H1 (cell line): ENCODE data around the gene RIPOR1. TPM values are rescaled to one million over a fixed set of nuclear protein-coding genes. Genes with fewer than 3 reads are reported as not detected.

Experiments used
- CTCF ChIA-PET: fragments of 300-600 bp; sonication (Branson Sonifier 250); formaldehyde crosslinking; loops from one replicate; lab custom pipeline; 2021; ENCODE audit not compliant: partially characterized antibody; lab: Charles Lee
- POLR2A ChIA-PET: fragments of 300-600 bp; sonication (Branson Sonifier 250); formaldehyde crosslinking; loops from one replicate; lab custom pipeline; 2021; ENCODE audit warnings: inconsistent platforms; ENCODE audit not compliant: partially characterized antibody; lab: Charles Lee
- DNase-seq, 2 experiments: peaks; one replicate each; pipeline versions ENCODE4 v3.0.0 to v3.0.0-alpha.2; 2010 to 2022; ENCODE audit warnings: low spot score in 2 of 2, low read depth in 1 of 2, mixed read lengths in 1 of 2
- FAIRE-seq: peaks from 2 replicates; lab custom pipeline; 2011; peaks lifted over from hg19 to GRCh38; lab: Jason Lieb, UNC
- H2AFZ ChIP-seq: 2 replicates; pipeline ENCODE4 v1.8.1; 2012; ENCODE audit warnings: low read length, inconsistent platforms
- H2AK5ac ChIP-seq: 2 replicates; pipeline ENCODE4 v1.6.1; 2013; ENCODE audit warnings: low read depth, low read length
- H2BK120ac ChIP-seq: replicated peaks from 2 replicates; pipeline ENCODE3; 2013; ENCODE audit warnings: low read depth, low read length, inconsistent platforms
- H2BK12ac ChIP-seq: 2 replicates; pipeline ENCODE4 v1.6.1; 2013; ENCODE audit warnings: low read depth, low read length
- H2BK15ac ChIP-seq: 2 replicates; pipeline ENCODE4 v1.6.1; 2013; ENCODE audit warnings: low read length
- H2BK20ac ChIP-seq: 2 replicates; pipeline ENCODE4 v1.6.1; 2013; ENCODE audit warnings: low read length
- H2BK5ac ChIP-seq: 2 replicates; pipeline ENCODE4 v1.6.1; 2013; ENCODE audit warnings: low read depth, low read length
- H3K14ac ChIP-seq: 2 replicates; pipeline ENCODE4 v1.6.1; 2013; ENCODE audit warnings: inconsistent platforms; ENCODE audit not compliant: insufficient read length
- H3K18ac ChIP-seq: 2 replicates; pipeline ENCODE4 v1.6.1; 2013; ENCODE audit warnings: low read length; ENCODE audit errors: extremely low read depth
- H3K23ac ChIP-seq: 2 replicates; pipeline ENCODE4 v1.6.1; 2013; ENCODE audit warnings: inconsistent platforms; ENCODE audit not compliant: insufficient read length
- H3K23me2 ChIP-seq: 2 replicates; pipeline ENCODE4 v1.6.1; 2013; ENCODE audit warnings: low read depth, low read length
- H3K27ac ChIP-seq: 2 replicates; pipeline ENCODE4 v1.6.1; 2011; ENCODE audit warnings: low read depth, low read length, inconsistent platforms
- H3K27me3 ChIP-seq, 4 experiments: replicated peaks in 1 of 4; 1 replicate in 1 of 4; 2 replicates in 3 of 4; pipeline versions ENCODE4 v1.6.1 to v1.8.1; 2011 to 2013; ENCODE audit warnings: low read length in 3 of 4, mild to moderate bottlenecking in 3 of 4, inconsistent platforms in 2 of 4, mixed read lengths in 2 of 4, moderate library complexity in 1 of 4; ENCODE audit not compliant: control insufficient read depth in 3 of 4, insufficient read depth in 3 of 4; ENCODE audit errors: extremely low read depth in 1 of 4
- H3K36me3 ChIP-seq, 4 experiments: 2 replicates each; pipeline versions ENCODE4 v1.6.1 to v1.8.1; 2011 to 2013; ENCODE audit warnings: mild to moderate bottlenecking in 4 of 4, low read length in 3 of 4, moderate library complexity in 2 of 4, control low read depth in 1 of 4, inconsistent platforms in 1 of 4; ENCODE audit not compliant: insufficient read depth in 4 of 4, control insufficient read depth in 2 of 4
- H3K4ac ChIP-seq: replicated peaks from 2 replicates; pipeline ENCODE3; 2013; ENCODE audit warnings: low read length, low read depth, mixed read lengths, inconsistent platforms; ENCODE audit not compliant: insufficient read length
- H3K4me1 ChIP-seq, 4 experiments: replicated peaks in 1 of 4; 1 replicate in 1 of 4; 2 replicates in 3 of 4; pipeline versions ENCODE4 v1.6.1 to v1.8.1; 2011 to 2013; ENCODE audit warnings: low read length in 3 of 4, inconsistent platforms in 2 of 4, mixed read lengths in 1 of 4; ENCODE audit not compliant: insufficient read depth in 4 of 4, control insufficient read depth in 3 of 4
- H3K4me2 ChIP-seq, 2 experiments: 2 replicates each; pipeline versions ENCODE4 v1.6.1 to v1.8.1; 2011 to 2013; ENCODE audit warnings: low read depth in 2 of 2, low read length in 2 of 2, control low read depth in 1 of 2, inconsistent platforms in 1 of 2, mild to moderate bottlenecking in 1 of 2; ENCODE audit not compliant: insufficient read depth in 1 of 2
- H3K4me3 ChIP-seq, 4 experiments: fragments of 200-600, 300-600 bp in 1 of 4; sonication (generic), shearing (Covaris generic), sonication (Bioruptor Twin) in 1 of 4; 2 replicates each; pipeline versions ENCODE4 v1.5.1 to v1.8.1; 2011 to 2016; ENCODE audit warnings: low read length in 4 of 4, low read depth in 3 of 4, control low read depth in 2 of 4, inconsistent platforms in 2 of 4, mild to moderate bottlenecking in 2 of 4, mixed read lengths in 1 of 4, moderate library complexity in 1 of 4; ENCODE audit not compliant: insufficient read depth in 2 of 4; ENCODE audit errors: extremely low read depth in 1 of 4
- H3K56ac ChIP-seq: replicated peaks from 2 replicates; pipeline ENCODE3; 2013; ENCODE audit warnings: low read depth, mild to moderate bottlenecking, mixed read lengths, low read length, inconsistent platforms; ENCODE audit not compliant: insufficient read length
- H3K79me1 ChIP-seq: 2 replicates; pipeline ENCODE4 v1.6.1; 2013; ENCODE audit warnings: low read depth, low read length, control low read depth
- H3K79me2 ChIP-seq, 2 experiments: 2 replicates each; pipeline versions ENCODE4 v1.6.1 to v1.8.1; 2012 to 2013; ENCODE audit warnings: low read length in 2 of 2, mild to moderate bottlenecking in 2 of 2, inconsistent platforms in 1 of 2; ENCODE audit not compliant: insufficient read depth in 2 of 2, control insufficient read depth in 1 of 2
- H3K9ac ChIP-seq, 4 experiments: replicated peaks in 1 of 4; 1 replicate in 1 of 4; 2 replicates in 3 of 4; pipeline versions ENCODE4 v1.6.1 to v1.8.1; 2011 to 2013; ENCODE audit warnings: low read depth in 3 of 4, low read length in 3 of 4, control low read depth in 2 of 4, mild to moderate bottlenecking in 2 of 4, moderate library complexity in 2 of 4, inconsistent platforms in 1 of 4; ENCODE audit errors: extremely low read depth in 1 of 4
- H3K9me3 ChIP-seq, 2 experiments: 2 replicates each; pipeline versions ENCODE4 v1.6.1 to v1.8.1; 2012 to 2013; ENCODE audit warnings: mild to moderate bottlenecking in 2 of 2, moderate library complexity in 2 of 2, control low read depth in 1 of 2, inconsistent platforms in 1 of 2, low read depth in 1 of 2, low read length in 1 of 2, mixed read lengths in 1 of 2; ENCODE audit not compliant: insufficient read depth in 2 of 2
- H4K20me1 ChIP-seq, 2 experiments: replicated peaks in 1 of 2; 2 replicates each; pipeline versions ENCODE3 to v1.8.1; 2011 to 2013; ENCODE audit warnings: inconsistent platforms in 2 of 2, low read length in 2 of 2, mild to moderate bottlenecking in 1 of 2; ENCODE audit not compliant: insufficient read depth in 2 of 2, control insufficient read depth in 1 of 2
- H4K5ac ChIP-seq: 2 replicates; pipeline ENCODE4 v1.6.1; 2013; ENCODE audit warnings: low read length, low read depth, mixed read lengths, inconsistent platforms; ENCODE audit not compliant: insufficient read length
- H4K8ac ChIP-seq: 2 replicates; pipeline ENCODE4 v1.8.0; 2013; ENCODE audit warnings: mild to moderate bottlenecking, moderate library complexity, low read length, inconsistent platforms; ENCODE audit not compliant: insufficient read depth; ENCODE audit errors: extremely low read depth
- H4K91ac ChIP-seq: replicated peaks from 2 replicates; pipeline ENCODE3; 2013; ENCODE audit warnings: low read length, mixed read lengths, inconsistent platforms; ENCODE audit not compliant: insufficient read length
- CBX8 ChIP-seq: fragments of 300-800, 300-1000 bp; sonication (generic); IDR thresholded peaks from 2 replicates; pipeline ENCODE4 v1.7.1; 2016; ENCODE audit warnings: low read depth, low read length, borderline replicate concordance
- CHD1 ChIP-seq: IDR thresholded peaks from 2 replicates; pipeline ENCODE4 v1.6.1; 2012; ENCODE audit warnings: low read depth, low read length, improper control_type of control experiment
- GABPA ChIP-seq: IDR thresholded peaks from 2 replicates; pipeline ENCODE4 v1.6.1; 2011; ENCODE audit warnings: mild to moderate bottlenecking, low read length, moderate library complexity, borderline replicate concordance; ENCODE audit not compliant: insufficient read depth
- JUN ChIP-seq: IDR thresholded peaks from 2 replicates; pipeline ENCODE4 v1.6.1; 2011; ENCODE audit warnings: low read depth, mild to moderate bottlenecking, improper control_type of control experiment, low read length
- MAFK ChIP-seq: IDR thresholded peaks from 2 replicates; pipeline ENCODE4 v1.6.1; 2012; ENCODE audit warnings: low read depth, mild to moderate bottlenecking, improper control_type of control experiment, low read length
- POU5F1 ChIP-seq: IDR thresholded peaks from 2 replicates; pipeline ENCODE4 v1.6.1; 2011; ENCODE audit warnings: low read depth, mild to moderate bottlenecking, low read length, moderate library complexity
- SIN3A ChIP-seq, 2 experiments: IDR thresholded peaks in 1 of 2; conservative IDR thresholded peaks in 1 of 2; 2 replicates each; pipeline ENCODE4 v1.6.1; 2011 to 2012; ENCODE audit warnings: low read length in 2 of 2, improper control_type of control experiment in 1 of 2, low read depth in 1 of 2, mild to moderate bottlenecking in 1 of 2
- TEAD4 ChIP-seq: IDR thresholded peaks from 2 replicates; pipeline ENCODE4 v1.6.1; 2012; ENCODE audit warnings: low read depth, low read length, inconsistent platforms, mixed read lengths
- USF2 ChIP-seq: IDR thresholded peaks from 2 replicates; pipeline ENCODE4 v1.6.1; 2011; ENCODE audit warnings: low read length, improper control_type of control experiment
- ZNF274 ChIP-seq: IDR thresholded peaks from 2 replicates; pipeline ENCODE4 v1.7.0; 2012; ENCODE audit warnings: low read length, borderline replicate concordance; ENCODE audit errors: extremely low read depth
- WGBS, 2 experiments: shearing (Covaris generic) in 1 of 2; methylation state at CpG; one replicate each; pipeline versions ENCODE4 v1.1.6 to v1.1.7; 2013 to 2015; ENCODE audit warnings: low lambda C conversion rate in 2 of 2, mixed read lengths in 2 of 2, inconsistent platforms in 1 of 2, low coverage in 1 of 2, missing lambda C conversion rate in 1 of 2; ENCODE audit not compliant: insufficient replicate concordance in 2 of 2, insufficient coverage in 1 of 2, insufficient read length in 1 of 2; ENCODE audit errors: extremely low coverage in 1 of 2, missing lambda C conversion rate in 1 of 2; 5-methylcytosine and 5-hydroxymethylcytosine counted together
- polyA plus RNA-seq, 7 experiments: library from polyadenylated mRNA; depleted of rRNA in 3 of 7; stranded (reverse) in 5 of 7; unstranded in 2 of 7; fragments of >200 nt in 5 of 7; fragments of 200-250 nt in 2 of 7; gene quantifications; 1 replicate in 5 of 7; 2 replicates in 1 of 7; 4 replicates in 1 of 7; pipeline versions ENCODE4 v1.2.1 to v1.2.3, GENCODE V29; 2011 to 2013; ENCODE audit warnings: missing spikeins in 2 of 7, mixed read lengths in 2 of 7
- total RNA-seq: library from RNA; stranded (reverse); fragmentation: NEBNext Ultra II Directional; extraction: Animal tissue kit (Norgen Biotek cat#: 25700); gene quantifications from 2 replicates; pipeline ENCODE4 v1.2.1, GENCODE V29; 2021

The RIPOR1 gene
- total and polyA plus RNA-seq, 2 of the 8 experiments (the other 6 are each of a cell fraction or from before 2014, with no cell fraction given) = 2.7 to 10.1 TPM

GRCh38 chr16:67504031-67505021 lies 24.3 kb upstream of the RIPOR1 start:
- ChIA-PET CTCF (interaction anchor here (1.0 to 21.5 kb wide), 7 partner anchors 9 to 22 kb away, joined by 3 to 335 read pairs (median 6); no protein-coding TSS in a partner anchor), POLR2A (no interaction called here)
- Histone ChIP-seq H2BK12ac (no peak overlapping the region), H3K36me3 (no peaks in the 10 kb centered on the region), H3K56ac (no peak overlapping the region), H3K4me1 (peaks cover 0 to 4% (median 2%) of the 10 kb centered on the region in 4 experiments; a peak in 3 of 7 replicates), H2BK5ac (no peak overlapping the region), H4K20me1 (no peaks in the 10 kb centered on the region), H3K27me3 (peaks cover 0 to 2% (median 0%) of the 10 kb centered on the region in 4 experiments; a peak in 4 of 7 replicates), H2BK20ac (no peak overlapping the region), H3K23ac (no peak overlapping the region), H2BK120ac (no peak overlapping the region), H4K5ac (no peak overlapping the region), H4K8ac (no peak overlapping the region), H2AK5ac (no peak overlapping the region), H3K23me2 (no peaks in the 10 kb centered on the region), H3K4ac (no peak overlapping the region), H3K9me3 (no peaks in the 10 kb centered on the region), H3K79me1 (no peaks in the 10 kb centered on the region), H3K9ac (no peak overlapping the region), H3K14ac (no peak overlapping the region), H3K27ac (no peak overlapping the region), H3K4me2 (no peak overlapping the region), H2AFZ (no peak overlapping the region), H3K79me2 (no peaks in the 10 kb centered on the region), H3K4me3 (no peak overlapping the region), H4K91ac (no peak overlapping the region), H3K18ac (no peak overlapping the region), H2BK15ac (no peak overlapping the region)
- WGBS, 2 experiments = 82% methylated on average over 9 of the region's 9 CpGs; no CpG with 5 or more reads in 1 of the 2 experiments
- FAIRE-seq (no peak), DNase-seq (no peak)
- TF ChIP-seq ZNF274 (no peak), POU5F1 (no peak), CBX8 (no peak), GABPA (no peak), USF2 (no peak), TEAD4 (no peak), CHD1 (no peak), JUN (no peak), SIN3A (conservative IDR thresholded peaks at IDR 0.05 in 1 of 2, IDR thresholded peaks at IDR 0.05 in 1 of 2; ENCODE audit: low read depth in 1 of 2, low read length in 2 of 2) (no peak), MAFK (no peak)
